ENCODE results near the gene ADGRG6.
"Not testable (repeated sequence)": the region's sequence is repeated elsewhere in the genome, so short reads cannot be mapped to it uniquely, and the experiment has no call there.

The ADGRG6 gene

DNA sequence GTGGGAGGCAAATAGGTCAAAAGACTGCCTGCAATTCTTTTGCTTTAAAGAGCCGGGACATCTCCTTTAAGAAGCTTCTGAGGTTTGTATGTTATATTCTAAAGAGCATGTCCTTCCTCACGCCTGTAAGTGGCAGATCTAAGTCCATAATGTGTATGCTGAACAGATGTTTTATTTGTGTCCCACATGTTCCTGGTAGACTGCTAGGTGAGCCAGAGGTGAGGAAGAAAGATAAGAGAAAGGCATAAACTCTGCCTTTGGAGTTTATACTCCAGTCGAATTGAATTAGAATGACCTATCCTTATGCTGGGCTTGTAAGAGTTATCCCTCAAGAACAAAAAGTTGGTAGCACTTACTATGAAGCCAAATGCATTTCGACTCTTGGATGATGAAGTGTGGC is 27.2 kb upstream of the ADGRG6 start:
- H3K4me1 ChIP-seq (ENCODE audit: control insufficient read depth in 5 of 5, insufficient read depth in 5 of 5, low read length in 5 of 5), result no peaks in the 10 kb centered on the region
- H3K27ac ChIP-seq (ENCODE audit: low read depth, low read length), result no peak overlapping the region
- no peak overlapping the region for H3K4me3 ChIP-seq (ENCODE audit: low read depth in 1 of 5, low read length in 5 of 5)
- H3K36me3 ChIP-seq (ENCODE audit: control insufficient read depth in 5 of 5, insufficient read depth in 5 of 5, low read length in 5 of 5), result no peaks in the 10 kb centered on the region
- H3K9me3 ChIP-seq (ENCODE audit: control insufficient read depth in 5 of 5, low read length in 5 of 5), result no peaks in the 10 kb centered on the region
- H3K9ac ChIP-seq (ENCODE audit: low read length in 5 of 5), result no peak overlapping the region
- H3K27me3 ChIP-seq (ENCODE audit: control insufficient read depth in 5 of 5, insufficient read depth in 4 of 5, low read length in 5 of 5), result no peaks in the 10 kb centered on the region

GRCh38 chr6:142275236-142276006 is 26.4 kb upstream of the ADGRG6 start:
- H3K27ac ChIP-seq (ENCODE audit: low read depth, low read length), result no peak overlapping the region
- no peaks in the 10 kb centered on the region for H3K36me3 ChIP-seq (ENCODE audit: control insufficient read depth in 5 of 5, insufficient read depth in 5 of 5, low read length in 5 of 5)
- no peak overlapping the region for H3K4me3 ChIP-seq (ENCODE audit: low read depth in 1 of 5, low read length in 5 of 5)
- H3K4me1 ChIP-seq (ENCODE audit: control insufficient read depth in 5 of 5, insufficient read depth in 5 of 5, low read length in 5 of 5), result no peaks in the 10 kb centered on the region
- H3K9ac ChIP-seq (ENCODE audit: low read length in 5 of 5), result no peak overlapping the region
- no peaks in the 10 kb centered on the region for H3K27me3 ChIP-seq (ENCODE audit: control insufficient read depth in 5 of 5, insufficient read depth in 4 of 5, low read length in 5 of 5)
- H3K9me3 ChIP-seq (ENCODE audit: control insufficient read depth in 5 of 5, low read length in 5 of 5), result no peaks in the 10 kb centered on the region

DNA sequence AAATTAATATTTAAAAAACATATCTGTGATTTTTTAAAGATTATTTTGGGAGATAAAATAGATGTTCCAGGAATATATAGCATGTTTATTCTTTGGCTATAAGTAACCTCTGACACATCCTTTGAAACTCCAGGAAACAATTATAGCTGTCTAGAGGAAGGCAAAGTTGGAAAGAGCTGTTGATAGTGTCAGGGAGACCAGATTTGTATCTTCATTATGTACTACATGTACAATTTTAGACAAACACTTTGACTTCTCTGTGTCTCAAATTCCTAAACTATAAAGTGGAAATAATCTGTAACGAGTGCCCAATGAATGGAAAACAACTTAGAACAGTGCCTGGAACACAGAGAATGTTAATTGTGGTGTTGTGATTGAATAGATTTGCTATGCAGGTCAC is 25.6 kb upstream of the ADGRG6 start:
- H3K36me3 ChIP-seq (ENCODE audit: control insufficient read depth in 5 of 5, insufficient read depth in 5 of 5, low read length in 5 of 5), result no peaks in the 10 kb centered on the region
- no peak overlapping the region for H3K27ac ChIP-seq (ENCODE audit: low read depth, low read length)
- H3K4me3 ChIP-seq (ENCODE audit: low read depth in 1 of 5, low read length in 5 of 5), result no peak overlapping the region
- H3K9me3 ChIP-seq (ENCODE audit: control insufficient read depth in 5 of 5, low read length in 5 of 5), result peaks cover 0 to 2% (median 0%) of the 10 kb centered on the region in 5 donors
- no peaks in the 10 kb centered on the region for H3K4me1 ChIP-seq (ENCODE audit: control insufficient read depth in 5 of 5, insufficient read depth in 5 of 5, low read length in 5 of 5)
- H3K9ac ChIP-seq (ENCODE audit: low read length in 5 of 5), result no peak overlapping the region
- no peaks in the 10 kb centered on the region for H3K27me3 ChIP-seq (ENCODE audit: control insufficient read depth in 5 of 5, insufficient read depth in 4 of 5, low read length in 5 of 5)

- Histone ChIP-seq H3K4me3 (ENCODE audit: low read depth in 1 of 5, low read length in 5 of 5) (no peak overlapping the region), H3K9ac (ENCODE audit: low read length in 5 of 5) (no peak overlapping the region), H3K27ac (ENCODE audit: low read depth, low read length) (no peak overlapping the region), H3K9me3 (ENCODE audit: control insufficient read depth in 5 of 5, low read length in 5 of 5) (peaks cover 0 to 2% (median 0%) of the 10 kb centered on the region in 5 donors), H3K36me3 (ENCODE audit: control insufficient read depth in 5 of 5, insufficient read depth in 5 of 5, low read length in 5 of 5) (no peaks in the 10 kb centered on the region), H3K27me3 (ENCODE audit: control insufficient read depth in 5 of 5, insufficient read depth in 4 of 5, low read length in 5 of 5) (no peaks in the 10 kb centered on the region), H3K4me1 (ENCODE audit: control insufficient read depth in 5 of 5, insufficient read depth in 5 of 5, low read length in 5 of 5) (no peaks in the 10 kb centered on the region)
Measured at GRCh38 chr6:142279350-142280180, 22.2 kb upstream of the ADGRG6 start.

GRCh38 chr6:142280265-142280664 is 21.5 kb upstream of the ADGRG6 start:
- Histone ChIP-seq H3K4me1 (ENCODE audit: control insufficient read depth in 5 of 5, insufficient read depth in 5 of 5, low read length in 5 of 5) (no peaks in the 10 kb centered on the region), H3K9ac (ENCODE audit: low read length in 5 of 5) (no peak overlapping the region), H3K27me3 (ENCODE audit: control insufficient read depth in 5 of 5, insufficient read depth in 4 of 5, low read length in 5 of 5) (no peaks in the 10 kb centered on the region), H3K4me3 (ENCODE audit: low read depth in 1 of 5, low read length in 5 of 5) (no peak overlapping the region), H3K27ac (ENCODE audit: low read depth, low read length) (no peak overlapping the region), H3K36me3 (ENCODE audit: control insufficient read depth in 5 of 5, insufficient read depth in 5 of 5, low read length in 5 of 5) (no peaks in the 10 kb centered on the region), H3K9me3 (ENCODE audit: control insufficient read depth in 5 of 5, low read length in 5 of 5) (peaks cover 0 to 2% (median 0%) of the 10 kb centered on the region in 5 donors)

GRCh38 chr6:142280927-142281326 is 20.9 kb upstream of the ADGRG6 start:
- no peak overlapping the region for H3K27ac ChIP-seq (ENCODE audit: low read depth, low read length)
- peaks cover 0 to 2% (median 0%) of the 10 kb centered on the region in 5 donors for H3K9me3 ChIP-seq (ENCODE audit: control insufficient read depth in 5 of 5, low read length in 5 of 5)
- H3K4me3 ChIP-seq (ENCODE audit: low read depth in 1 of 5, low read length in 5 of 5), result no peak overlapping the region
- no peak overlapping the region for H3K9ac ChIP-seq (ENCODE audit: low read length in 5 of 5)
- H3K27me3 ChIP-seq (ENCODE audit: control insufficient read depth in 5 of 5, insufficient read depth in 4 of 5, low read length in 5 of 5), result no peaks in the 10 kb centered on the region
- H3K4me1 ChIP-seq (ENCODE audit: control insufficient read depth in 5 of 5, insufficient read depth in 5 of 5, low read length in 5 of 5), result no peaks in the 10 kb centered on the region
- H3K36me3 ChIP-seq (ENCODE audit: control insufficient read depth in 5 of 5, insufficient read depth in 5 of 5, low read length in 5 of 5), result no peaks in the 10 kb centered on the region

DNA sequence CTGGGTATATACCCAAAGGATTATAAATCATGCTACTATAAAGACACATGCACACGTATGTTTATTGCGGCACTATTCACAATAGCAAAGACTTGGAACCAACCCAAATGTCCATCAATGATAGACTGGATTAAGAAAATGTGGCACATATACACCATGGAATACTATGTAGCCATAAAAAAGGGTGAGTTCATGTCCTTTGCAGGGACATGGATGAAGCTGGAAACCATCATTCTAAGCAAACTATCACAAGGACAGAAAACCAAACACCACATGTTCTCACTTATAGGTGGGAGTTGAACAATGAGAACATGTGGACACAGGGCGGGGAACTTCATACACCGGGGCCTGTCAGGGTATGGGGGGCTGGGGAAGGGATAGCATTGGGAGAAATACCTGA is 18.7 kb upstream of the ADGRG6 start:
- H3K27ac ChIP-seq (ENCODE audit: low read depth, low read length); H3K9ac ChIP-seq (ENCODE audit: low read length in 5 of 5); H3K4me3 ChIP-seq (ENCODE audit: low read depth in 1 of 5, low read length in 5 of 5); H3K4me1 ChIP-seq (ENCODE audit: control insufficient read depth in 5 of 5, insufficient read depth in 5 of 5, low read length in 5 of 5); H3K9me3 ChIP-seq (ENCODE audit: control insufficient read depth in 5 of 5, low read length in 5 of 5); H3K27me3 ChIP-seq (ENCODE audit: control insufficient read depth in 5 of 5, insufficient read depth in 4 of 5, low read length in 5 of 5); H3K36me3 ChIP-seq (ENCODE audit: control insufficient read depth in 5 of 5, insufficient read depth in 5 of 5, low read length in 5 of 5): not testable (repeated sequence)

- Histone ChIP-seq H3K27ac (ENCODE audit: low read depth, low read length) (no peak overlapping the region), H3K27me3 (ENCODE audit: control insufficient read depth in 5 of 5, insufficient read depth in 4 of 5, low read length in 5 of 5) (no peaks in the 10 kb centered on the region), H3K4me1 (ENCODE audit: control insufficient read depth in 5 of 5, insufficient read depth in 5 of 5, low read length in 5 of 5) (no peaks in the 10 kb centered on the region), H3K9me3 (ENCODE audit: control insufficient read depth in 5 of 5, low read length in 5 of 5) (peaks cover 0 to 2% (median 0%) of the 10 kb centered on the region in 5 donors), H3K4me3 (ENCODE audit: low read depth in 1 of 5, low read length in 5 of 5) (no peak overlapping the region), H3K36me3 (ENCODE audit: control insufficient read depth in 5 of 5, insufficient read depth in 5 of 5, low read length in 5 of 5) (no peaks in the 10 kb centered on the region), H3K9ac (ENCODE audit: low read length in 5 of 5) (no peak overlapping the region)
Measured at GRCh38 chr6:142284419-142284818, 17.4 kb upstream of the ADGRG6 start.

DNA sequence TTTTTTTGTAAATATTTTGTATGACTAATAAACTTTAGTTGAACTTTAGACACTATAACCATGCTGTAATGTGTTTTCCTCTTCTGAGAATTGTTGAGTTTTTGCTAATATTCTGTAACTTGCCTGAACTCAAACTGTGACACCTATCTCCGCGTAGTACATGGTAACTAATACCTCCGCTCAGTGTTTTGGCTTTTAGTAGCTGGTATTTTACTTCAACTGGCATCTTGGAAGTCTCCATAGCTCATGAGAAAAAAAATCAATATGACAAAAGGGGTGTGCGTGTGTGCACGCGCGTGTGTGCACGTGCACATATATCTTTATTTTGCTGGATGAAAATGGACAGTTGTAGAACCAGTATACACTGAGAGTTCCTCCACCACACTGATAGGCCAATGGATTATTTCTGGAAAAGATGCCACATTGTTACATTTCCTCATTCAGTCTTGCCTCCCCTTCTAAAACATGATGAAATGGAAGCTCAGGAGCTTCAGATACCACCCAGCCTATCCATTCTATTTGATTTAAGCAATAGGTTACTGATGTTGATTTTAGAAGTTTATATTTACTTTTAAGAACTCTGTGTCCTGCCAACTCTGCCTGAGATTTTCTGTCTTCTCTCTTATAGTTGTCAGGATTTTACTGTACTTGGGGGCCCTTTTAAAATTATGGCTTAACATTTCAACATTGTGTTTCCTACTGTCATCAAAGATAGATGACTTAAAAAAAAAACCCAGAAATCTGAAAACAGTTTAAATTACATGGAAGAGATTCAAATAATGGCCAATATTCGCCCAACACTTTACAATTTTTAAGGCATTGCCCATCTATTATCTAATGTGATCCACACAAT is 16.3 kb upstream of the ADGRG6 start:
- no peaks in the 10 kb centered on the region for H3K27me3 ChIP-seq (ENCODE audit: control insufficient read depth in 5 of 5, insufficient read depth in 4 of 5, low read length in 5 of 5)
- no peaks in the 10 kb centered on the region for H3K4me1 ChIP-seq (ENCODE audit: control insufficient read depth in 5 of 5, insufficient read depth in 5 of 5, low read length in 5 of 5)
- H3K4me3 ChIP-seq (ENCODE audit: low read depth in 1 of 5, low read length in 5 of 5), result no peak overlapping the region
- no peak overlapping the region for H3K27ac ChIP-seq (ENCODE audit: low read depth, low read length)
- no peaks in the 10 kb centered on the region for H3K36me3 ChIP-seq (ENCODE audit: control insufficient read depth in 5 of 5, insufficient read depth in 5 of 5, low read length in 5 of 5)
- H3K9me3 ChIP-seq (ENCODE audit: control insufficient read depth in 5 of 5, low read length in 5 of 5), result peaks cover 0 to 2% (median 0%) of the 10 kb centered on the region in 5 donors
- no peak overlapping the region for H3K9ac ChIP-seq (ENCODE audit: low read length in 5 of 5)

- Histone ChIP-seq H3K36me3 (ENCODE audit: control insufficient read depth in 5 of 5, insufficient read depth in 5 of 5, low read length in 5 of 5) (no peaks in the 10 kb centered on the region), H3K9me3 (ENCODE audit: control insufficient read depth in 5 of 5, low read length in 5 of 5) (peaks cover 0 to under 1% (median 0%) of the 10 kb centered on the region in 5 donors), H3K4me3 (ENCODE audit: low read depth in 1 of 5, low read length in 5 of 5) (no peak overlapping the region), H3K27ac (ENCODE audit: low read depth, low read length) (no peak overlapping the region), H3K27me3 (ENCODE audit: control insufficient read depth in 5 of 5, insufficient read depth in 4 of 5, low read length in 5 of 5) (no peaks in the 10 kb centered on the region), H3K4me1 (ENCODE audit: control insufficient read depth in 5 of 5, insufficient read depth in 5 of 5, low read length in 5 of 5) (no peaks in the 10 kb centered on the region), H3K9ac (ENCODE audit: low read length in 5 of 5) (no peak overlapping the region)
Measured at GRCh38 chr6:142286088-142286409, 15.8 kb upstream of the ADGRG6 start.
